ENCODE measurements around the gene SLC17A2. TPM values are rescaled to one million over a fixed set of nuclear protein-coding genes. Genes with fewer than 3 reads are reported as not detected.

SLC17A2 gene
- total and polyA plus RNA-seq, 2 of the 8 experiments (the other 6 are each of a cell fraction or from before 2014, with no cell fraction given) = not detected

DNA sequence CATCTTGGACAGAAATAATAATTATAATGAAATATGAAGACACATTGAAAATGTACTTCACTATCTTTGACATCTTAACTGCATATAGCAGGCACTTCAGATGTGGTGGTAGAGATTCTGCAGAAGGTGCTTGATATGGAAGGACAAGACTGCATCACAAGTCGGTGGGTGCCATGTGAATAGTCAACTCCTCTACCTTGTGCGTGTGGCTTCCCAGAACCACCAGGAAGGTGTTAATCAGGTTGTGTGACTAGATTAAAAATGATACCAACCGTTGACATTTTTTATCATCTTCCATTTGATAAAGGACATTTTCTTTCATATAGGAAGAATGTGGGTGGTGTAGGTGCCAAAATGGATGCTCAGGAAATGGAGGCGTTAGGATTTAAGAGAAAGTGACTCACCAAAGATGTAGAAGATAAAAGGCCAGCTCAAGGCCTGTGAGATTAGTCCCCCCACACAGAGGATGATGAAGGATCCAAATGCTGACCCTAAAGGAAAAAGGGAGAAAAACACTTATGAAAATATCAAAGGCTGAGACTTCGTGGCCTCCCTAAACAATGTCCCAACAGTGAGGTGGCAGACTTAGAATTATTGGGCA is 12.3 kb downstream of the SLC17A2 start (continued):
- TF ChIP-seq YY1 (IDR thresholded peaks at IDR 0.05; ENCODE audit: low read depth, low read length) (no peak), POLR2AphosphoS5 (IDR thresholded peaks at IDR 0.05; ENCODE audit: low read depth, low read length) (no peak), CHD2 (IDR thresholded peaks at IDR 0.05; ENCODE audit: low read length) (no peak)

Data from H1 (cell line).